GM21529 (cell line): Measurements from ENCODE around the gene GASK1B.
A peak's percentile ranks its signal among the peaks of the same experiment; 100 is the strongest.

Source experiments
- ATAC-seq: cut with Tn5 transposase; IDR thresholded peaks from one replicate; pipeline ENCODE4 v1.9.1; 2021; ENCODE audit not compliant: unreplicated experiment

The GASK1B gene

DNA sequence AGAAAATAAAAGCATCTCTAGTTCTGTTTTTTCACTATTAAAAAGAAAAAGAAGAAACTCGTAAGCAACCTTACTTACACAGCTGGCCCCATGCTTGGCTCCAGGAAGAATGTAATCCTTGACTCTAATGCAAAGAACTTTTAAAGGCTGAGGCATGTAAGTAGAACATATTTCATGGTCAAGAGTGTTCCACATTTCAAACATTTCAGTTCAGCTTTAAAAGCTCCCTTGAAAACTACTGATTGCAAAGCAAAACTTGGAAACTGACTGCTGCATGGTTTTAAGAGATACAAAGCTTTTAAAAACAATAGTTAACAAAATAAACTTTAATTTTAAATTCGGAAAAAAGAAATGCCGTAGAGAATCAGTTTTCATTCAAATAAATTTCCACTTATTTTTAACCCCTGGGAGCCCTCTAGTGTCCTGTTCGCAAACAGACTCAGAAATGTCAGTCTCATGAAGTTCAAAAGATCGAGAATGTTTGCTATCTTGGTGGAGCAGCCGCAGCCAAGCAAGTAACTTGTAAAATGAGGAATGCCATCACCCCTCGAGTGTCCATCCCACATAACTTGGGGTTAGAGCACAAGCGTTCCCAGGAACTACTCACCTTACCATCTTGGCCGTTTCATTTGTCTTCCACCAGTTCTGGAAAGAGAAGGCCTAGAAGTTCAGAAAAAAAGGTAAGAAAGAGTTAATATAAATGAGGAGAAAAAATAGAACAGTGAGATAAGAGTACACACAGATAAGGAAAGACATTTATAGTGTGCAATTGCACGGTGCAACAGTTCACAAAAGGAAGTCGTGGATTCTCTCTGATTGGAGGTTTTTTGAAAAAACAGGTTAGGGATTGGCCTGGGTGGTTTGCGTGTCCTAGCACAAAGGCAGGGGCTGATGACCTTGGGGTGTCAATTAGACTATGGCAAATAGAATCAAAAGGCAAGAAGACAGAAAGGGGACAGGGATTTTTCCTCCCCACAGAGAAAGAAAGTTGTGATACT is at the start of gene GASK1B:
Gene GASK1B (minus strand): TSS at position 765 of the 998 bp plus-strand sequence. CDS start 1,650 bp downstream, outside the sequence.
- ATAC-seq: no peak

DNA sequence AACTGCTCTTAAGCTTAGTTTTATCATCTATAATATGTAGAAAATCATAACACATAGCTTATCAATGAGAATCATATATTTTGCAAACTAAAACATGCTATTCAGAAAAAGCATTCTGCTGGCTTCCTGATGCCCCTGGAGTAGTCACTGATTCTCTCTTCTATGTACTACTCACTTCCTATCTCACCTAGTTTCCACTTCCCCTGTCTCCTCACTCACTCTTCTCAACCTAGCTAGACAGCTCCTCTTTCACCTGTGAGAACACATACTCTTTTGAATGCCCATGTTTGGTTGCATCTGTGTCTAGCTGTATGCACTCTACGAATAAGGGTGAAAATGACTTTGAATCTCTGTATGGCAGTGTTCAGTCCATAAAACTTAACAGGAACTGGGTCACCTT is 46.8 kb upstream of the GASK1B start:
- ATAC-seq: no peak

- no peak for ATAC-seq
Measured at GRCh38 chr4:158217763-158218162, 44.9 kb upstream of the GASK1B start.

GRCh38 chr4:158214856-158215255 is 42.0 kb upstream of the GASK1B start:
- ATAC-seq: no peak

DNA sequence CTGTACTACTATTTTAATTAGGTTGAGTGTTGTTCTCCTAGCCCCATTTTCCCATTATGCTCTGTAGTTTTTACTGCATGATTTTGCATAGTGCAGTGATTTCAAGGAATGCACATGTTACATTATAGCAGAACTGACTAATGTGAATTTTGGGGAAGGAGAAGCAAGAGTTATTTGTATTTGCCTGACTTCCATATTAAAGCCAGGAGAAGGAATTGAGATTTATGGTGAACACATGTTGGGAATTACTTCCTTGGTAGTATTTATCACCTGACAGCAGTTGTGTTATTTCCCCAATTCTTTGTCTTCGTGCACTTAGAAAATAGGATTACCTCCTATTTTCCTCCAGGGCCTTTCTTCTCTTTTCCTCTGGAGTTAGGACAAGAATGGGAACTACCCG is 40.6 kb upstream of the GASK1B start:
- no peak for ATAC-seq

- no peak for ATAC-seq
Measured at GRCh38 chr4:158211222-158211621, 38.4 kb upstream of the GASK1B start.

DNA sequence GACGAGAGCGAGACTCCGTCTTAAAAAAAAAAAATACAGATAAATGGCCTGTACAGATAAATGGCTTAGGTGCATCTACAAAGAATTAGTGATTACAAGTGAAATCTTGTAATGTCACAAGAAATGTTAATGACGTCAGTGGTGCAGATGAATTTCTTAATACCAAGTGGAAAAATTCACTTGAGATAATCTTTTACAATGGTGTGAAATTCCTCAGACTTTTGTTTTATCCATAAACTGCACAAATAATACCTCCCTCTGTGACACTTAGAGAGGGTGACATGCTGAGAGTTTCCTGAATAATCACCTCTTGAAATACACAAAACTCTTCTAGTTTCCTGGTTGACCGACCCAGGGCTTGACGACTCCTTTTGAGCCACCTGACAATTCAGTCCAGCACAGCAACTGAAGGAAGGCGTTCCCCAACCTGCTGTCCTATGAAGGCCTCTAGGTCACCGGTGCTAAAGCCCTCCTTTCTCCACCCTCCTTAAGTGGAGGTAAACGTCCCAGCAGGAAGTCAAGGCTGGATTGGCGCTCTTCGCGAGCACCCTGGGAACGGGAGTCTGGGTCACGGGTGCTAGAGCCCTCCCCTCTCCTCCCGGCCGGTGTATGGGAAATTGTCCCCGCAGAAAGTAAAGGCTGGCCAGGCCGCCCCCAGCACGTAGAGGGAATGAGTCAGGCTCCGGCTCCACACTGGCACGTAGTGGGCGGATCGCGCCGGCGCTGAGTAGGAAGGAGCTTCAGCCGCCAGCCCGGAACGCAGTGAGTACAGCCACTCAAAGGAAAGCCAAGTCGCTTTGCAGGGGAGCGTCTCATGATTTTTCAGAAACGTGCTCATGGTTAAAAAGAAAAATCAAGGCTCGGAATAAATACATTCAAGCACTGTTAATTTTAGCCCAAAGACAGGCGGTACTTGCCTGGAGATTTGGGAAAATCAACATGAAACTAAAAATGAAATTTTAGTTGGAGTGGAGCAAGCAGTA is 37.3 kb upstream of the GASK1B start, which contains the start of gene TMEM144:
Gene TMEM144 (plus strand): TSS at position 662 of the 983 bp plus-strand sequence. CDS start 2,182 bp downstream, outside the sequence.
- peak; percentile 89 for ATAC-seq

DNA sequence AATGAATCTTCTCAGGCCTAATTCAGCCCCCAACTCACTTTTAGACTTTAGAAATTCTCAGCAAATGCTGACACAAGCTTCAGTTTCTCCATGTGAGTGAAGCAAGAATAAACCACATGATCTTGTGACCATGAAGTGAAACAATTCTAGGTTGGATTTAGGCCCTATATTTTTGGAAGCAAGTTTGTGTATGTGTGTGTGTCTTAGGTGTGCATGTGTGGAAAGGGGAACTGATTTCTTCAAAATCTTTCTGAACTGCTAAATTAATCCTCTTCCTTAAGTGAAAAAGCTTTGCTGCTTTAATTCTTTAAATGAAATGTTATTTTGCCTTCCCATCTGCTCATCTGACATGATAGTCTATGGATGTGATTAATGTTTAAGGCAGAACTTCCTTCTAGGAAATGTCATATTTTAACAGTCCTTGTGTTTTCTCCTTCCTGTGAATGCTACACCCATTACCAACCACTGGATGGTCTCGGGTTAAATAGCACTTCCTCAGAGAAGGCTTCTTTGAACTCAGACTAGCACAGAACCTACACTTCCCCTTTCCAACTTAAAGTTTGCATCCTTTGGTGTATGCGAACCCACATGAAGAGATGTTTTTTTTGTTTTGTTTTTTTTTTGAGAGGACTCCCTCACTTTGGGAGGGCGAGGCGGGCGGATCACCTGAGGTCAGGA is 36.3 kb upstream of the GASK1B start:
- peak; percentile 47 for ATAC-seq

DNA sequence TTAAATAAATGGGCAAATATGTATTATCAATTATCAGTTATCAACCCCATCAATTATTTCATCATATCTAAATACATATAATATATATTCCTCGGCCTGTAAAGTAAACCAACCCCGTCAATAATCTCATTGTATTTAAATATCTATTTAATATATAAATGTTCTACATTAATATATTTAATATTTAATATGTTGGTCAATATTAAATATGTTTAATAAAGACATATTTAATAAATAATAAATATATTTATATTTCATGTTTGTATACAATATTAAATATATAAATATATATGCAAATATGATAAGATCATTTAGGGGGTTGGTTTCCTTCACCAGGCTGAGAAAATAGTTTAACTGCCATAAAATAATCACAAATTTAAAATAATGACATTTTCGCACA is 31.1 kb upstream of the GASK1B start:
- ATAC-seq: no peak

GRCh38 chr4:158203436-158203835 is 30.6 kb upstream of the GASK1B start:
- no peak for ATAC-seq

DNA sequence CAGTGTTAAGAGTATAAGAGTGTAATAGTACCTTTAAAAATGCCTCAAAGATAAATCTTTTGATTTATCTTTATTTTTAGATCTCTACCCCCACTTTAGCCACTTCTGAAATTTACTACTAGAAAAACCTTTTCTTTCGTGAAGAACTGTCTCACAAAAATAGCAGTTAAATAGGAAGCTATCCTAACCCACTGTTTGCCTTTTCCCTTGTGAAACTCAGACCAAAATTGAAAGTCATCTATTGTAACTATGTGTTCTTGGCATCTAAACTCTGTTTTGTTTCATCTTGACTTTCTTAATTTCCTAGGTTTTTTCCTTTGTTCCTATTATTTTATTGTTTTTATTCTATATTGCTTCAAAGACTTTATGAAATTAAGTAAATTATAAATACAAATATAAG is 29.7 kb upstream of the GASK1B start:
- ATAC-seq: no peak

- no peak for ATAC-seq
Measured at GRCh38 chr4:158201876-158202275, 29.1 kb upstream of the GASK1B start.

DNA sequence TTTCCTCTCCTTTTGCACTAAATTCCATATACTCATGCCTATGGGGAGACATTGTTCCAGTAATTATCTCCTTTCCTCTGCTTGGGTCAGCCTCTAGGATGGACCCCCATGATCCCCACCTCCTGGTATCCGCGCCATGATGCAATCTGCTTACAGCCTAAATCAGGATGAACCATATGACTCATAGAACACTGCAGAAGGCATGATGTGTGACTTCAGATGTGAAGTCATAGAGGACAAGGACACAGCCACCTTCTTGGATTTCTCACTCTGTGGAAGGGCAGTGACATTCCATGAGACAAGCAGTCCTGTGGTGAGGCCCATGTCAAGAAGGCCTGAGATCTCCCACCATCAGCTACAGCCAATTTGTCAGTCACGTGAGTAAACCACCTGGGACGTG is 28.5 kb upstream of the GASK1B start:
- ATAC-seq: no peak

DNA sequence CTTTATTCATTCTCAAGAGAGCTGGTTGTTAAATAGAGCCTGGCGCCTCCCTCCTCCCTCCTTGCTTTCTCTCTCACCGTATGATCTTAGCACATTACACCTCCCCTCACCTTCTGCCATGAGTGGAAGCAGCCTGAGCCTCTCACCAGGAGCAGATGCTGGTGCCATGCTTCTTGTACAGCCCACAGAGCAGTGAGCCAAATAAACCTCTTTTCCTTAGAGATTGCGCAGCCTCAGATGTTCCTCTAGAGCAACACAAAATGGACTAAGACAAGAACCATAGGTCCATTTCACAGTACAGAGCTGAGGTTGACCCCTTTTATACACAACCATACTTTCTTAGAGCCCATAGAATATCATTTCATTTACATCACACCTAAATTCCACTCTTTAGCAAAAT is 27.4 kb upstream of the GASK1B start:
- ATAC-seq: no peak

GRCh38 chr4:158197194-158197776 is 24.5 kb upstream of the GASK1B start:
- ATAC-seq: no peak

- no peak for ATAC-seq
Measured at GRCh38 chr4:158195297-158195696, 22.5 kb upstream of the GASK1B start.

- ATAC-seq: no peak
Measured at GRCh38 chr4:158193171-158193749, 20.4 kb upstream of the GASK1B start.

- ATAC-seq: no peak
Measured at GRCh38 chr4:158192439-158193158, 19.8 kb upstream of the GASK1B start.

DNA sequence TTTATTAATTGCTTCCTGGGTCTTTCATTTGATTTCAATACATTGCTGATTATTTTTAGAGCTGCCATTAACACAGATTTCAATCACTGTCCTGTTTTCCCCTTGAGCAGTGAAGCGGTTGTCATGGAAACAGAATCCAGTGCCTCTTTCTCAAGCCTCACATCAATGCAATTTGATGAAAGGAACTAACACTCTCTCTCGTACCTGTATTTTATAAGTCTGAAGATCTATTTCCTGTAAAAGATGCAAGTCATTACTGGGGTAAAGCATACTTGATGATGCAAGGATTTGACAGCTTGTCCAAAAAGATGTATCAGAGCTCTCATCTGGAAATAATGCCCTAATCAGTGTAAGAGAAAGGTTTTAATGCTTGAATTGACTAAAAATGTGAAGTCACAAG is 17.9 kb upstream of the GASK1B start:
- ATAC-seq: no peak
